RCC 7860 (cell line): ENCODE measurements around the gene KLHL18.
"Not testable (repeated sequence)": the region's sequence is repeated elsewhere in the genome, so short reads cannot be mapped to it uniquely, and the experiment has no call there.

Experiments
- DNase-seq: peaks from one replicate; pipeline ENCODE4 v3.0.0-alpha.2; 2015; ENCODE audit warnings: low spot score
- FAIRE-seq: peaks from 2 replicates; lab custom pipeline; 2012; peaks lifted over from hg19 to GRCh38; lab: Jason Lieb, UNC

KLHL18 gene

GRCh38 chr3:47310391-47310790 lies 27.6 kb downstream of the KLHL18 start:
- no peak for DNase-seq
- FAIRE-seq: no peak

GRCh38 chr3:47313341-47314055 lies 30.8 kb downstream of the KLHL18 start:
- no peak for DNase-seq
- FAIRE-seq: no peak

- FAIRE-seq (no peak), DNase-seq (no peak)
Measured at GRCh38 chr3:47314056-47314764, 31.5 kb downstream of the KLHL18 start.

GRCh38 chr3:47315069-47315647 lies 32.4 kb downstream of the KLHL18 start:
- no peak for DNase-seq

GRCh38 chr3:47316151-47316550 lies 33.4 kb downstream of the KLHL18 start:
- FAIRE-seq, DNase-seq: not testable (repeated sequence)

More at GRCh38 chr3:47315069-47315647, 32.4 kb downstream of the KLHL18 start:
- FAIRE-seq: no peak

- DNase-seq (no peak), FAIRE-seq (no peak)
Measured at GRCh38 chr3:47318916-47319315, 36.2 kb downstream of the KLHL18 start.

GRCh38 chr3:47319956-47320355 lies 37.2 kb downstream of the KLHL18 start:
- no peak for FAIRE-seq

GRCh38 chr3:47323431-47324277 lies 40.9 kb downstream of the KLHL18 start:
- FAIRE-seq: no peak
- DNase-seq: no peak

More at GRCh38 chr3:47319956-47320355, 37.2 kb downstream of the KLHL18 start:
- DNase-seq: no peak

GRCh38 chr3:47324278-47324865 lies 41.6 kb downstream of the KLHL18 start:
- FAIRE-seq: no peak
- peak; percentile 37 for DNase-seq

GRCh38 chr3:47333907-47334306 lies 51.2 kb downstream of the KLHL18 start:
- DNase-seq (no peak), FAIRE-seq (no peak)

GRCh38 chr3:47337656-47338055 lies 54.9 kb downstream of the KLHL18 start:
- no peak for FAIRE-seq
- DNase-seq: no peak

GRCh38 chr3:47339951-47340350 lies 57.2 kb downstream of the KLHL18 start:
- FAIRE-seq (no peak), DNase-seq (no peak)

GRCh38 chr3:47340866-47341265 lies 58.1 kb downstream of the KLHL18 start:
- FAIRE-seq (no peak), DNase-seq (no peak)

- FAIRE-seq: no peak
- no peak for DNase-seq
Measured at GRCh38 chr3:47342151-47342550, 59.4 kb downstream of the KLHL18 start.

- no peak for DNase-seq
- no peak for FAIRE-seq
Measured at GRCh38 chr3:47342812-47343211, 60.1 kb downstream of the KLHL18 start.

GRCh38 chr3:47343471-47343971 lies 60.8 kb downstream of the KLHL18 start:
- DNase-seq (no peak), FAIRE-seq (no peak)

- DNase-seq (no peak), FAIRE-seq (no peak)
Measured at GRCh38 chr3:47344971-47345370, 62.2 kb downstream of the KLHL18 start.

GRCh38 chr3:47347217-47347801 lies 64.6 kb downstream of the KLHL18 start:
- no peak for FAIRE-seq
- no peak for DNase-seq

GRCh38 chr3:47348411-47349154 lies 65.8 kb downstream of the KLHL18 start:
- DNase-seq (no peak), FAIRE-seq (no peak)
